Measurements from ENCODE around the gene RPL15. TPM values are rescaled to one million over a fixed set of nuclear protein-coding genes. Genes with fewer than 3 reads are reported as not detected.

The RPL15 gene
- total and polyA plus RNA-seq, 8 donors: 676 to 1,897 (median 1,385) TPM

- FAIRE-seq: no peak
- WGBS, 2 donors: 88 to 94% methylated on average over 5 of the region's 5 CpGs
- no peak overlapping the region for H3K4me3 ChIP-seq
Measured at GRCh38 chr3:23920151-23920655, 3.3 kb downstream of the RPL15 start.

GRCh38 chr3:23921052-23921511 is 4.2 kb downstream of the RPL15 start:
- DNase-seq (no peak), FAIRE-seq (no peak), ATAC-seq (no peak)
- 86 to 93% methylated on average over 3 of the region's 3 CpGs for whole genome bisulfite sequencing, 2 donors
- TF ChIP-seq CTCF (IDR thresholded peaks at IDR 0.05): no peak
- H3K27ac ChIP-seq: no peak overlapping the region
- H3K36me3 ChIP-seq: peaks cover 0 to 19% (median 5%) of the 10 kb centered on the region in 3 donors
- intact Hi-C loops (cut with DNase I): no loop called here
- peaks cover 0 to 11% (median 6%) of the 10 kb centered on the region in 3 donors for H3K4me1 ChIP-seq
- H3K4me3 ChIP-seq: no peak overlapping the region
- no peaks in the 10 kb centered on the region for H3K9me3 ChIP-seq
- H3K27me3 ChIP-seq: no peaks in the 10 kb centered on the region

More at GRCh38 chr3:23920151-23920655, 3.3 kb downstream of the RPL15 start:
- DNase-seq (no peak), ATAC-seq (no peak)
- Histone ChIP-seq H3K4me1 (peaks cover 0 to 16% (median 6%) of the 10 kb centered on the region in 3 donors), H3K27me3 (no peaks in the 10 kb centered on the region), H3K36me3 (peaks cover 0 to 19% (median 5%) of the 10 kb centered on the region in 3 donors), H3K9me3 (no peaks in the 10 kb centered on the region), H3K27ac (no peak overlapping the region)
- intact Hi-C loops (cut with DNase I): no loop called here
- TF ChIP-seq CTCF (IDR thresholded peaks at IDR 0.05): no peak

- no peak overlapping the region for H3K27ac ChIP-seq
- no peaks in the 10 kb centered on the region for H3K27me3 ChIP-seq
- H3K9me3 ChIP-seq: no peaks in the 10 kb centered on the region
- peaks cover 0 to 3% (median 3%) of the 10 kb centered on the region in 3 donors for H3K4me1 ChIP-seq
- H3K4me3 ChIP-seq: no peak overlapping the region
- no peak for DNase-seq
- no peak for ATAC-seq
- H3K36me3 ChIP-seq: peaks cover 0 to 16% (median 5%) of the 10 kb centered on the region in 3 donors
- 84 to 86% methylated on average over 2 of the region's 2 CpGs for WGBS, 2 donors
- no peak for FAIRE-seq
- intact Hi-C loops (cut with DNase I): no loop called here
- no peak for TF ChIP-seq CTCF (IDR thresholded peaks at IDR 0.05)
Measured at GRCh38 chr3:23923786-23924185, 6.9 kb downstream of the RPL15 start.

GRCh38 chr3:23926246-23926645 is 9.3 kb downstream of the RPL15 start:
- WGBS, 2 donors: 86 to 96% methylated on average over 7 of the region's 7 CpGs
- Histone ChIP-seq H3K4me1 (no peaks in the 10 kb centered on the region), H3K36me3 (no peaks in the 10 kb centered on the region), H3K27me3 (no peaks in the 10 kb centered on the region), H3K9me3 (no peaks in the 10 kb centered on the region), H3K27ac (no peak overlapping the region), H3K4me3 (no peak overlapping the region)
- FAIRE-seq: no peak
- intact Hi-C loops (cut with DNase I): no loop called here
- no peak for TF ChIP-seq CTCF (IDR thresholded peaks at IDR 0.05)
- no peak for ATAC-seq
- no peak for DNase-seq

GRCh38 chr3:23926736-23927135 is 9.8 kb downstream of the RPL15 start:
- no peaks in the 10 kb centered on the region for H3K9me3 ChIP-seq
- ATAC-seq: no peak
- 74 to 86% methylated on average over 3 of the region's 3 CpGs for WGBS, 2 donors

More at GRCh38 chr3:23926736-23927135, 9.8 kb downstream of the RPL15 start:
- FAIRE-seq (no peak), DNase-seq (no peak)
- intact Hi-C loops (cut with DNase I): no loop called here
- no peak overlapping the region for H3K27ac ChIP-seq
- no peak for TF ChIP-seq CTCF (IDR thresholded peaks at IDR 0.05)
- H3K27me3 ChIP-seq: no peaks in the 10 kb centered on the region
- no peaks in the 10 kb centered on the region for H3K36me3 ChIP-seq
- no peak overlapping the region for H3K4me3 ChIP-seq
- no peaks in the 10 kb centered on the region for H3K4me1 ChIP-seq
